ENCODE measurements around the gene STK33.

Gene STK33

GRCh38 chr11:8344346-8344745 lies 249.7 kb downstream of the STK33 start:
- no peak overlapping the region for H3K4me3 ChIP-seq (ENCODE audit: control insufficient read depth, low read depth, low read length)
- TF ChIP-seq CTCF (conservative IDR thresholded peaks at IDR 0.05; ENCODE audit: control insufficient read depth, insufficient read depth, low read depth, low read length), result no peak
- DNase-seq (ENCODE audit: low read depth), result no peak

GRCh38 chr11:8342821-8343681 lies 251.0 kb downstream of the STK33 start:
- H3K4me3 ChIP-seq (ENCODE audit: control insufficient read depth, low read depth, low read length), result no peak overlapping the region
- no peak for DNase-seq (ENCODE audit: low read depth)
- TF ChIP-seq CTCF (conservative IDR thresholded peaks at IDR 0.05; ENCODE audit: control insufficient read depth, insufficient read depth, low read depth, low read length), result no peak

- no peak overlapping the region for H3K4me3 ChIP-seq (ENCODE audit: control insufficient read depth, low read depth, low read length)
- no peak for TF ChIP-seq CTCF (conservative IDR thresholded peaks at IDR 0.05; ENCODE audit: control insufficient read depth, insufficient read depth, low read depth, low read length)
- no peak for DNase-seq (ENCODE audit: low read depth)
Measured at GRCh38 chr11:8341996-8342395, 252.0 kb downstream of the STK33 start.
